ENCODE data around the gene IGSF8. TPM values are rescaled to one million over a fixed set of nuclear protein-coding genes. Genes with fewer than 3 reads are reported as not detected.
"Not testable (repeated sequence)": the region's sequence is repeated elsewhere in the genome, so short reads cannot be mapped to it uniquely, and the experiment has no call there.

Gene IGSF8
- total and polyA plus RNA-seq, 2 experiments from 2014 or later: 29.1 to 32.2 TPM

DNA sequence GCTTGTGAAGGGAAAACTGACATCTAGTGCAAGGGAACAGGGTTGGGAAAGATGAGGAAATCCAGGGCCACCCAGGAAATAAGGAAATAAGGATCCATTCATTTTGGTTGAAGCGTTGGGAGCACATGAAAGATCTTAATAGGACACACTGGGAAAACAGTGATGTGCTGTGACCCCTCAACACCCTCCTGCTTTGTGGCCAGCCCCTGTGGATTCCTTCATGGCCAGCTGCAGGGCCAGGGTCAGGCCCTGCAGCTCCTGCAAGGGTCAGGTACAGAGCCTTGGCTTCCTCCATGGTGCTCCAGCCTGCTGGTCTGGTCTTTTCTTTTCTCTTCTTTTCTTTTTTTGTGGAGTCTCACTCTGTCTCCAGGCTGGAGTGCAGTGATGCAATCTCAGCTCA, 47.8 kb downstream of the IGSF8 start:
- TF ChIP-seq, protein P1, sequence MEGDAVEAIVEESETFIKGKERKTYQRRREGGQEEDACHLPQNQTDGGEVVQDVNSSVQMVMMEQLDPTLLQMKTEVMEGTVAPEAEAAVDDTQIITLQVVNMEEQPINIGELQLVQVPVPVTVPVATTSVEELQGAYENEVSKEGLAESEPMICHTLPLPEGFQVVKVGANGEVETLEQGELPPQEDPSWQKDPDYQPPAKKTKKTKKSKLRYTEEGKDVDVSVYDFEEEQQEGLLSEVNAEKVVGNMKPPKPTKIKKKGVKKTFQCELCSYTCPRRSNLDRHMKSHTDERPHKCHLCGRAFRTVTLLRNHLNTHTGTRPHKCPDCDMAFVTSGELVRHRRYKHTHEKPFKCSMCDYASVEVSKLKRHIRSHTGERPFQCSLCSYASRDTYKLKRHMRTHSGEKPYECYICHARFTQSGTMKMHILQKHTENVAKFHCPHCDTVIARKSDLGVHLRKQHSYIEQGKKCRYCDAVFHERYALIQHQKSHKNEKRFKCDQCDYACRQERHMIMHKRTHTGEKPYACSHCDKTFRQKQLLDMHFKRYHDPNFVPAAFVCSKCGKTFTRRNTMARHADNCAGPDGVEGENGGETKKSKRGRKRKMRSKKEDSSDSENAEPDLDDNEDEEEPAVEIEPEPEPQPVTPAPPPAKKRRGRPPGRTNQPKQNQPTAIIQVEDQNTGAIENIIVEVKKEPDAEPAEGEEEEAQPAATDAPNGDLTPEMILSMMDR (IDR thresholded peaks at IDR 0.05; ENCODE audit: low read depth, low read length): no peak
- H3K9me3 ChIP-seq (ENCODE audit: low read depth): no peaks in the 10 kb centered on the region
- no peaks in the 10 kb centered on the region for H3K36me3 ChIP-seq
- no peak overlapping the region for H3K27ac ChIP-seq
- H3K4me1 ChIP-seq (ENCODE audit: low read depth): peaks cover 3% of the 10 kb centered on the region
- no peak for DNase-seq (ENCODE audit: low read depth in 1 of 2, low spot score in 1 of 2)
- peaks cover 16% of the 10 kb centered on the region for H3K27me3 ChIP-seq
- H3K4me3 ChIP-seq: no peak overlapping the region

DNA sequence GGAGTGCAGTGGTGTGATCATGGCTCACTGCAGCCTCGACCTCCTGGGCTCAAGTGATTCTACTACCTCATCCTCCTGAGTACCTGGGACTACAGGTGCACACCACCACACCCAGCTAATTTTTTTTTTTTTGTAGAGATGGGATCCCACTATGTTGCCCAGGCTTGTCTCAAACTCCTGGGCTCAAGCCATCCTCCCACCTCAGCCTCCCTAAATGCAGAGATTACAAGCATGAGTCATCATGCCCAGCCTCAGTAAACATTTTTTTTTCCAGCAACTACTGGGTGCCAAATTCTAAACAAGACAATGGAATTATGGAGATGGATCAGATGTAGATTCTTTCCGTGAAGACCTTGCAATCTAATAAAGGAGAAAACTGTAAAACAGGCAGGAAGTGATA, 48.2 kb downstream of the IGSF8 start:
- not testable (repeated sequence) for H3K4me1 ChIP-seq (ENCODE audit: low read depth); DNase-seq (ENCODE audit: low read depth in 1 of 2, low spot score in 1 of 2); H3K4me3 ChIP-seq; H3K9me3 ChIP-seq (ENCODE audit: low read depth); H3K36me3 ChIP-seq; H3K27ac ChIP-seq
- H3K27me3 ChIP-seq: peaks cover 16% of the 10 kb centered on the region

DNA sequence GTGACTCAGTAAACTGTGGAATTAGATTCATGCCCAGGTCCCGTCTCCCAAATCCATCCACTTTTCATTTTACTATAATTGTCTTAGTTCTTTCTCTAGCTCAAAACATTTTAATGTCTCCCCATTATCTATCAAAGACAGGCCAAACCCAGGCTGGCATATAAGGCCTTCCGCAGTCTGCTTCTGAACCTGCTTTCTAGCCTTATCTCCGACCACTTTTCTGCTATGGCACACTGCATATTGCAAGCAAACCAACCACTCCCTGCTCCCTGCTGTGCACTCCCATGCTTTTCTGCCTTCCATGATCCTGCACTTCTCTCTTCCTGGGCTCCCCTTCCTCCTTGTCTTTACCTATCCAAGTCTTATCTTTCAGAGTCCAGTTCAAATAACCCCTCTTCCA, 49.3 kb downstream of the IGSF8 start:
- no peaks in the 10 kb centered on the region for H3K36me3 ChIP-seq
- no peak overlapping the region for H3K27ac ChIP-seq
- peaks cover 3% of the 10 kb centered on the region for H3K4me1 ChIP-seq (ENCODE audit: low read depth)
- TF ChIP-seq, protein P1 (IDR thresholded peaks at IDR 0.05; ENCODE audit: low read depth, low read length): no peak
- no peaks in the 10 kb centered on the region for H3K9me3 ChIP-seq (ENCODE audit: low read depth)
- DNase-seq (ENCODE audit: low read depth in 1 of 2, low spot score in 1 of 2): no peak
- H3K4me3 ChIP-seq: no peak overlapping the region
- H3K27me3 ChIP-seq: peaks cover 16% of the 10 kb centered on the region

DNA sequence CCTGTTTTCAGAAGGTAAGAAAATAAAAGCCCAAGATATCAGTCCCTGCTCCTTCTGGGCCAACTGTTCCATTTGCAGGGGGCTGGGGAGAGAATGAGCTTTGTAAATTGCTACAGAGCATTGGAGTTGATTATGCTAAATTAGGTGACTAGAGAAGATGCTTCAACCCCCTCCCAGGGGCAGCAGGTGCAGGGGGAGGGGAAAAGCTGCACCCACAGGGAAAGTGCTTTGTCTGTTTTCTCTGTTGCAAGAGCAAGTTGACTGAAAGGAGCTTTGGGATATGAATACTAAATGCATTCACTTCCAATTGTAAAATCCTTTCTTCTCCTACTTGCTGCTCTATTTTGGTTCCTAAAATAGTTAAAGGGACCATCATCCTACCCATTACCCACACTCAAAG, 50.1 kb downstream of the IGSF8 start:
- H3K4me3 ChIP-seq: no peak overlapping the region
- H3K27ac ChIP-seq: no peak overlapping the region
- H3K4me1 ChIP-seq (ENCODE audit: low read depth): peaks cover 3% of the 10 kb centered on the region
- TF ChIP-seq, protein P1 (IDR thresholded peaks at IDR 0.05; ENCODE audit: low read depth, low read length): no peak
- DNase-seq (ENCODE audit: low read depth in 1 of 2, low spot score in 1 of 2): no peak
- no peaks in the 10 kb centered on the region for H3K9me3 ChIP-seq (ENCODE audit: low read depth)
- H3K36me3 ChIP-seq: no peaks in the 10 kb centered on the region
- peaks cover 16% of the 10 kb centered on the region for H3K27me3 ChIP-seq

DNA sequence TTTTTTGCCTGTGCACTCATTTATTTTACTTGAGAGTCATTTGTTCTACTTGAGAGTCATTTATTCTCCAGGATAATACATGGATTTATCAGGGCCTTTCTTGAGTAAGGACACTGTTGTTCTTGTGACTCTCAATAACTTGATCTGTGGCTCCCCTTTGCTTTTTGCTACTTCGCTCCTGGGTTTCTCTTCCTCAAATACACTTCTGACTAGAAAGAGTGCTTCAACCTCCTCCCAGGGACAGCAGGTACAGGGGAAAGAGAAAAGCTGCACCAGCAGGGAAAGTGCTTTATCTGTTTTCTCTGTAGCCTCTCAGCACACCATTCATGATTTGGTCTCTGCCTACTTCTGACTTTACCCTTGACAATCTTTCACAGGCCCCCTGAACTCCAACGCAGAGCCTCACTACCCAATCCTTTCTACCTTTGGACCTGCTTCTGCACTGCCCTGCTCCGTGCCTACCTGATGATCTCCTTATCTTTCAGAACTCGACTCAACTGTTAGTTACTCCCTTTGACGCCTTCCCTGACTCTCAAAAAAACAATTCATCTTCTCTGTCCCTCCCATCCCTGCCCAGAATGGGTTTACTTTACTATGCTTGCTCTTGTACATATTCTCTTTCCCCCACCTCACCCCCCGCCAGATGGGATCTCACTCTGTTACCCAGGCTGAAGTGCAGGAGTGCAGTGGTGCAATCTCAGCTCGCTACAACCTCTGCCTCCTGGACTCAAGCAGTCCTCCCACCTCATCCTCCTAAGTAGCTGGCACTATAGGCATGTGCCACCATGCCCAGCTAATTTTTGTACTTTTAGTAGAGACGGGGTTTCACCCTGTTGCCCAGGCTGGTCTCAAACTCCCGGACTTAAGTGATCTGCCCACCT, 51.1 kb downstream of the IGSF8 start:
- TF ChIP-seq, protein P1 (IDR thresholded peaks at IDR 0.05; ENCODE audit: low read depth, low read length): no peak
- no peaks in the 10 kb centered on the region for H3K36me3 ChIP-seq
- no peak overlapping the region for H3K4me3 ChIP-seq
- H3K27ac ChIP-seq: no peak overlapping the region
- peaks cover 3% of the 10 kb centered on the region for H3K4me1 ChIP-seq (ENCODE audit: low read depth)
- peaks cover 8% of the 10 kb centered on the region for H3K27me3 ChIP-seq
- no peak for DNase-seq (ENCODE audit: low read depth in 1 of 2, low spot score in 1 of 2)
- no peaks in the 10 kb centered on the region for H3K9me3 ChIP-seq (ENCODE audit: low read depth)

DNA sequence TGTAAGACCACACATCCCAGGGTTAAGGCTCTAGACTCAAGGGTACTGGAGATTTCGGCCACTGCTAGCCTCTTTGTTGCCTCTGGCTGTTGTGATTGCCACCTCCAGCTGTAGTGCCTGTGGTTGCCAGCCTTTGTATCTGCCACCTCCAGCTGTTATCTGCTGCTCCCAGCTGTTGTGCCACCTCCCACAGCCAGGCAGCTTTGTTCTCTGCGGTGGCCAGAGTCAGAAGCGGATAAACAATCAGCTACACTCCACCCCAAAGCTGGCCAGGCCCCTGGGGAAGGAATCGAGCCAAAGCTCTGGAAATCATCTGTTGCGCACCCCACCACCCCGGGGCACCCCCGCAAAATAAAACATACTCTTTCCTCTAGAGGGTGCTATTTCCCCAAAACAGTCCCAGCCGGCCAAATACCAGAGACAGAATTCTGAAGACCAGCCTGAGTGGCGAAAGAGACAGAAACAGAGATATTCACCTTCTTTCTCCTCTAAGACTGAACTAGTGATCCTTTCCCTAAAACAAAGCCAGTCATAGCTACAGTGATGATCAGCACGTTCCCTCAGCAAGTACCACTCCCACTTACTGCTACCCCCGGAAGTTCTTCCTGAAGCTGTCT, 51.8 kb downstream of the IGSF8 start:
- TF ChIP-seq, protein P1 (IDR thresholded peaks at IDR 0.05; ENCODE audit: low read depth, low read length): peak; percentile 65
- DNase-seq (ENCODE audit: low read depth in 1 of 2, low spot score in 1 of 2): peak; percentile 49 to 62
- H3K4me3 ChIP-seq: no peak overlapping the region

More for the DNA sequence above, 51.8 kb downstream of the IGSF8 start:
- Histone ChIP-seq H3K36me3 (no peaks in the 10 kb centered on the region), H3K4me1 (ENCODE audit: low read depth) (peaks cover 3% of the 10 kb centered on the region), H3K9me3 (ENCODE audit: low read depth) (no peaks in the 10 kb centered on the region), H3K27me3 (peaks cover 5% of the 10 kb centered on the region), H3K27ac (no peak overlapping the region)
